Measurements from ENCODE around the gene MAN2A2.

- TF ChIP-seq POLR2A (IDR thresholded peaks at IDR 0.05; ENCODE audit: low read depth, low read length) (no peak), EZH2 (IDR thresholded peaks at IDR 0.05; ENCODE audit: borderline replicate concordance, low read depth, low read length, severe bottlenecking) (no peak), CTCF (IDR thresholded peaks at IDR 0.05; ENCODE audit: extremely low read depth in 1 of 2, insufficient read depth in 1 of 2, low read depth in 1 of 2, low read length in 2 of 2) (no peak), POLR2AphosphoS5 (IDR thresholded peaks at IDR 0.05; ENCODE audit: insufficient read depth, low read depth, low read length) (no peak)
These were observed 22.5 kb upstream of the MAN2A2 start for GRCh38 chr15:90880381-90881145.
